Muscle of arm (tissue), 12 donors: ENCODE measurements around the gene KCND3. TPM values are rescaled to one million over a fixed set of nuclear protein-coding genes. Genes with fewer than 3 reads are reported as not detected.

ENCODE experiments used
- DNase-seq: peaks from one replicate; pipeline ENCODE4 v3.0.0-alpha.2; 2013
- polyA plus RNA-seq, 12 donors: library from polyadenylated mRNA; unstranded; fragments of 120-200 nt; gene quantifications; one replicate each; pipeline ENCODE4 v1.2.1, GENCODE V29; 2013; ENCODE audit not compliant: insufficient read length in 12 of 12

KCND3 gene
- polyA plus RNA-seq, 12 donors, result 0.77 to 4.4 (median 1.8) TPM; not detected in 1

DNA sequence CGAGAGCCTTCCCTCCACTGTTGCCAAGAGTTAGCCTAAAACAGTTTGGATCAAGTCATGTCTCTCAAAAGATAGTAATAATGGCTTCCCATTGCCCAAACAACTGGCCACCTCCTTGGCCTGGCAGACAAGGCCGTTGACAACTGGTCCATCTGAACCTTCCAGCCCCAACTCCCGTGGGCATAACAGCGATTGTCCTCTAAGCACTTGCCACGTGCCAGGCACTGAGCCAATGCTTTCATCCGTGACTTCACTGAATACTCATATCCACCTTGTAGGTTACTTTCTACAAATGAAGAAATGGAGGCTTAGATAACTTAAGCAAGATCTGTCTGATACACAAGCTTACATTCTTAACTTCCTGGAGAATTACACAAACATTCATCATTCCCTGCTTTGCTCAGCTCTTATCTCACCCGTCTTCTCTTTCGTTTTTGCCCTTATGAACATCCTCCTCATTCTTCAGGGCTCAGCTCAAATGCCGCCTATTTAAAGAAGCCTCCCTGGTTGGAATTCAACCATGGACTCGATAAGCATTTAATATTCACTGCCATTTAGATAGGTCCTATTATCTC is 106.4 kb downstream of the KCND3 start:
- no peak for DNase-seq

- DNase-seq, result no peak
Measured at GRCh38 chr1:111882559-111882958, 106.9 kb downstream of the KCND3 start.

DNA sequence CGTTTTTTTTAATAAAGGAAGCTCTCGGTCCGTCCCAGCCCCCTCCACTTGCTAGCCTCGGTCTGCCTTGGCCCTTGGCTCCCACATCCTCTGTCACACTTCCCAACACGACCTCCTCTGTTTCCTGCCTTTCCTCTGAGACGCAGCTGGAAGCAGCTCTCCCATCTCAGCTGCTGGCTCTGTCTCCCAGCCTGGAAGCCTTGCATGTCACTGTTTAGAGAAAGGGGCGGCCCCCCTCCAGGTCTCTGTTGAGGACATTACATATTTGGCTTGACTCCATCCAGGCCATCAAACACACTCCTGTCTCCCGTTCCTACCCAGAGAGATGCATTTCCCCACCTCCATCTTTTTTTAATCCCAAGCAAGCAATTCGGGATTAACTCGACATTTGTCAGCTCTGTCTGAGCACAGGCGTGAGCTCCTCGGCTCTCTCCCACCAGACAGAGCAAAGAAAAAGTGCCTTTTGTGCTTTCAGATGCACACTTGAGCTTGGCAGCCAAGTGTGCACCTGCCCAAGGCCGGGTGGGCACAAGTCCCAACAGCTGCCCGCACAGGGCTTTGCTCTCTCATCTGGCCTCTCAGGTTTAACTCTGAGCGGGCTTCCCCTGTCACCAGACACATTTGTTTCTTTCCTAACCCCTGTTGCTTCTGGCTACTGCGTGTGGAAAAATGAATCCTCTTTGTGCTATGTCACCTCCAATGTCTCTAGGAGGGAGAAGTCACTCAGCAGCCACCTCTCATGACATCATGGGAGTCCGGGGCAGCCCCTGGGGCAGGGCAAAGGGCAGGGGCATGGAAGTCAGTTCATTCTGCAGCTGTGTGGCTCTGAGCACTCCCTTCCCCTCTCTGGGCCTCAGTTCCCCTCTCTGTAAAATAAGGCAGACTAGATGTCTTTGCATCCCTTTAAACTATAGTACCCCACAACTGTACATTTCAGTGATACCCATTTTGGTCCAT is 108.3 kb downstream of the KCND3 start:
- DNase-seq, result peak; percentile 59

- no peak for DNase-seq
Measured at GRCh38 chr1:111879081-111879480, 110.4 kb downstream of the KCND3 start.

DNA sequence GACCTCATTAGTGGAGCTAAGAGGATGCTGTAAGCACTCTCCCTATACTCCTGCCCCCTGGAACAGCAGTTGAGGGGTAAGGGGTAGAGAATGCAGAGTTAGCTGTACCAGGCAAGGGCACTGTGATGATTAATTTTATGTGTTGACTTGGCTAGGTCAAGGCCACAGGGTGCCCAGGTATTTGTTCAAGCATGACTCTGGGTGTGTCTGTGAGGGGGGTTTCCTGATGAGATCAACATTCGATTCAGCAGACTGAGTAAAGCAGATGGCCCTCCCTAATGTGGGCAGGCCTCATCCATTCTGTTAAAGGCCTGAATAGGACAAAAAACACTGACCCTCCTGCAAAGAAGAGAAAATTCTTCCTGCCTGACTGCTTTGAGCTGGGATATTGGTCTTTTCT is 110.8 kb downstream of the KCND3 start:
- DNase-seq, result no peak

GRCh38 chr1:111878091-111878490 is 111.4 kb downstream of the KCND3 start:
- no peak for DNase-seq

- DNase-seq, result no peak
Measured at GRCh38 chr1:111876631-111877030, 112.8 kb downstream of the KCND3 start.

DNA sequence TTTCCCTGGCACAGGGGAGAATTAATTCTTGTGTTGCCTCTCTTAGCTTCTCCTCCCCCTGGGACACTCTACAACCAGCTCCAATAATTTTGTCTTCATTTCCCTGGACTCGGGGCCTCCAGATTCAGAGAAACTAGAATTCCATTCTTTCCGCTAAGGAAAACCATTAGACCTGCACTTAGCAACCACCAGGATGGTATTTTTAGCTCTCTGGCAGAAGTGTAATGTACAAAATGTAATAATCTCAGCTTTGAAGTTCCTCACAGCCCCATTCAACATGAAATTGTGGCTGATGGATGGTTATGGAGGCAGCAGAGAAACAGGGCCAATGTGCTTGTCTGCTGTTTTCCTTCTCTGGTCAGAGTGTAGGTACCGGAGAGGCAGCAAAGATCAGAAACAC is 113.8 kb downstream of the KCND3 start:
- DNase-seq, result no peak

DNA sequence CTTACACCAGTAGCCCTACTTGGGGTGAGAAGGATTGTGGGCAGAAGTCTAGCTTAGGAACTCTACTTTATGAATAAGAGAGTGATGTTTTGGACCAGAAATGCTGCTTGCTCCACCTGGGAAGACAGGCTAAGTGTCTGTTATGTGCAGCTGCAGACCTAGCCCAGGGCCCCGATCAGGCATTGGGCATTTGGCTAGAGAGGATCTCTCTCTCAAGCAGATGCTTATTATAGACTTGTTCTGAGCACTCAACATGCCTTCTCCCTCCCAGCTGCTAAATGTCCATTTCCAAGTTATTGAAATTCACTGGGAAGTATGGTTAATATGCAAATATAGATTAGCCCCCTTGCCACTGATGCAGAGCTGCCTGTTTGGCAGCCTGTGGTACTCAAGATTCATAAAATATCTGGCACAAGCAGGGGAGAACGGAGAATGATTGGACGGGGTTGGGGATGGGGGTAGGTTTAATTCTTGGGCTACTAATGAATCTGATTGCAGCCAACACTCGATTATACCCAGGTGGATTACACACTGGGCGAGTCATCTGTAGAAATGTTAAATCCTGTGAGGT is 115.9 kb downstream of the KCND3 start:
- no peak for DNase-seq

DNA sequence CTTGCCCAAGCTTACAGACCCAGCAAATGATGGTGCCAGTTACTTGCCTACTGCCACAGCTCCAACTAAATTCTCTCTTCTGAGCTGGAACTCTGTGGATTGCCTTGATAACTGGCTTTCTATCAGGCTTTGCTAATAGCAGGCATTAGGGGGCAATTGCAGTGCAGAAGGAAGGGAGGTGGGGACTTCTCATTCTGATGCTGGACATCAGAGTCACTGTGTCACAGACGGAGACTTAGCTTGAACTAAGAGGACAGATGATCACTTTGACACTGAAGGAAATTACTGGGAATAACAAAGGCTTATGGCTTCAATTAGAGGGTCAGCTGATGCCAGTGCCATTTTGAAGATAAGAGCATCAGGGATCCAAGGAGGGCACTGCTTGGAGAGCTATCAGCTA is 119.3 kb downstream of the KCND3 start:
- DNase-seq, result no peak

GRCh38 chr1:111867868-111868440 is 121.5 kb downstream of the KCND3 start:
- no peak for DNase-seq

DNA sequence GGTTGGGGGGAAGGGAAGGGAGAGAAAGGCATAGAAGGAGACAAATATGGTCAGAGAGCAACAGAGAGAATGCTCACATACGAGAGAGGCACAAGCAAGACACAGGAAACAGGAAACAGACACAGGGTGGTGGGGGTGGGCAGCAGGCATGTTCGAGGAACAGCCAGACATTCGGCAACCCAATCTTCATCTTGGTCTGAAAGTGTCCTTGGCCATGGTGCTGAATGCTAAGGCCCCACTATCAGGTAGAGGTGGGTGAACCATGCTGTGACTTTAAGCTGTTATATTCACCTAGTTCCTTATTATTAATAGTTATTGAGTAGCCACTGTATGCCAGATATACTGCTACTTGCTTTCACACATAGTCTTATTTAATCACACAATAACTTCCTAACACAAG is 124.6 kb downstream of the KCND3 start:
- DNase-seq, result no peak

GRCh38 chr1:111863401-111863800 is 126.1 kb downstream of the KCND3 start:
- DNase-seq, result no peak

DNA sequence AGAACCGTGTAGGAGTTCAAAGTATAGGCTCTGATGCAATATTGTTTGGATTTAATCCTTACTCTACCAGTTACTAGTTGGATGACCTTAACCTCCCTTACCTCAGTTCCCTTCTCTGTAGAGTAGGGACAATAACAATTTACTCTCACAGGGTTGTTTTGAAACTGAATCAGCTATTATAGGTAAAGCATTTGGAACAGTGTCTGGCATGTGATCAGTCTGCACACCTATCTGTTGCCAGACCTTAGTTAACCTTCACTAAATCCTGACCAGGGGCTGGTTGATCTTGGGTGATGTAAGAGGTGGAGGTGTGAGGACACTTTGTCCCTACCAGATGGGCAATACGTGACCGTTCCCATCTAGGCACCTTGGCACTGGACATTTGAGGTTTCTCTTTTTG is 126.9 kb downstream of the KCND3 start:
- no peak for DNase-seq

DNA sequence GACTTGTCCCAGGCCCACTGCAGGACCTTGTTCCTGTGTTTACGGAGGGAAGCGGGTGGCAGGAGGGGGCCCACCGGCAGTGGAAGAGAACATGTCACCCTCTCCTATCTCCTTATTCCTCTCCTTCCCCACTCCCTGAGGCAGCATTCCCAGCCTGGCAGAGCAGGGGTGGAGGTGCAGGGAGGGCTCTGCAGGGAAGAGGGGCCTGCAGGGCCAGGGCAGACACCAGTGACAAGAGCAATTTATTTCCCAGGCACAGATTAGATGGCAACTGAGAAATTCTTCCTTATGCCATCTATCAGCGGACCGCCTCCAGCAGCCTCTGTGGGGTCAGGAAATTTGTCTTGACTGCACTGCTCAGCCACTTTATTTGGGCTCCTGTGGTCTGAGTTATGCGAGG is 127.9 kb downstream of the KCND3 start:
- no peak for DNase-seq

- no peak for DNase-seq
Measured at GRCh38 chr1:111857194-111857651, 132.2 kb downstream of the KCND3 start.

GRCh38 chr1:111856411-111857185 is 132.9 kb downstream of the KCND3 start:
- DNase-seq, result no peak

DNA sequence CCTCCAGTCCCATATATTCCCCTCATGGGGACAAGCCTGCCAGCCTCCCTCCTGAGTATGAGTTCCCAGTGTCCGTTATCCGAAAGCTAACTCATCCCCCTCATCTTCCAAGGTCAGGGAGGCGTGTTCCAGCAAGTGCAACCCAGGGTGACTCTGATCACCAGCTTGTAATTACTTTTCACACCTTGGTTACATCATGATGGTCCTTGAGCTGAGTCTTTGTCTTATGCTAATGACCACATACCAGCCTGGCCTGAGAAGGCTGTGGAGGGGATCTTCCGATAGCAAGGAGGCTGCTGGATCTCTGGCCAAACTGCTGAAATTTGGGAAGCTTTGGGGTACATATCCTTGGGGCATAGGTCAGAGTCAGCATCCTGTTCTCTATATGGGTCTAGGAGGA is 134.2 kb downstream of the KCND3 start:
- DNase-seq, result no peak

DNA sequence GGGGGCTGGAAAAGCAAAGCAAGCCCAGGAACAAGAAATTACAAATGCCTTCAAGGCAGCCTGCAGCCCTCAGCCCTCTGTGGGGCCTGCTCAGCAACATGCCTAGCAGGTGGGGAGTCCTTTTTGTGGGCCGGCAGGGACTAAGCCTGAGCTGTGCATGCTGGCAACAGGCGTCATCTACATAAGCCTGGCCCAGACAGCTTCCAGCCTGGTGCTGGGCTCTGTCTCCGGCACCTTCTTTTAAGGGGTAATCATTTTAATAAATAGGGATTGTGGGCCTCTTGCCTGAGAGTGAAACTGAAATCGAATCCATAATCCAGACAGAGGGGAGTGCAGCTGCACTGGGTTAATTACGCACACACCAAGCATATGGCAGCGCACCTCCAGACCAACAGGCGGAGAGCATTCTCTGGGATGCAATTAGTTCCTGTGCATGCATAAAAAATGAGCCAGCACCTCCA is 137.2 kb downstream of the KCND3 start:
- DNase-seq, result no peak

- no peak for DNase-seq
Measured at GRCh38 chr1:111851552-111851951, 137.9 kb downstream of the KCND3 start.

DNA sequence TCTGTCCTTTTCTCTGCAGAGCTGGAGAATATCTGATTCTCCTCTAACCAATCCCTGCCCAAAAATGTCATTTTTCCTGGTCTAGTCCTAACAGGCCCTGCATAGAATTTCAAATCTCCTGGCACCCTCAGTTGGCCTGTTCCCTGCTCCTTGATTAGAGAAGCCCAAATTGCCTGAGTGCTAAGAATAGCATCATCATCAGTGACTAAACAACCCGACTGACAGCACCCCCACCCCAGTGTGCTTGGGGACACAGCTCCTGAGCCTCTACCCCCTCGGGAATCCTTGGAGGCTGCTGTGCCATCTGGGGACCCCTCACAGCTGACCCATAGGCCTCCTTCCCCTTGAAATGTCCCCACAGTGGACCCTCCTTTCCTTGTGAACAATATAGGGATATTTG is 139.4 kb downstream of the KCND3 start:
- no peak for DNase-seq
